ENCODE measurements around the gene NSDHL.
"Not testable (repeated sequence)": the region's sequence is repeated elsewhere in the genome, so short reads cannot be mapped to it uniquely, and the experiment has no call there.

The NSDHL gene

DNA sequence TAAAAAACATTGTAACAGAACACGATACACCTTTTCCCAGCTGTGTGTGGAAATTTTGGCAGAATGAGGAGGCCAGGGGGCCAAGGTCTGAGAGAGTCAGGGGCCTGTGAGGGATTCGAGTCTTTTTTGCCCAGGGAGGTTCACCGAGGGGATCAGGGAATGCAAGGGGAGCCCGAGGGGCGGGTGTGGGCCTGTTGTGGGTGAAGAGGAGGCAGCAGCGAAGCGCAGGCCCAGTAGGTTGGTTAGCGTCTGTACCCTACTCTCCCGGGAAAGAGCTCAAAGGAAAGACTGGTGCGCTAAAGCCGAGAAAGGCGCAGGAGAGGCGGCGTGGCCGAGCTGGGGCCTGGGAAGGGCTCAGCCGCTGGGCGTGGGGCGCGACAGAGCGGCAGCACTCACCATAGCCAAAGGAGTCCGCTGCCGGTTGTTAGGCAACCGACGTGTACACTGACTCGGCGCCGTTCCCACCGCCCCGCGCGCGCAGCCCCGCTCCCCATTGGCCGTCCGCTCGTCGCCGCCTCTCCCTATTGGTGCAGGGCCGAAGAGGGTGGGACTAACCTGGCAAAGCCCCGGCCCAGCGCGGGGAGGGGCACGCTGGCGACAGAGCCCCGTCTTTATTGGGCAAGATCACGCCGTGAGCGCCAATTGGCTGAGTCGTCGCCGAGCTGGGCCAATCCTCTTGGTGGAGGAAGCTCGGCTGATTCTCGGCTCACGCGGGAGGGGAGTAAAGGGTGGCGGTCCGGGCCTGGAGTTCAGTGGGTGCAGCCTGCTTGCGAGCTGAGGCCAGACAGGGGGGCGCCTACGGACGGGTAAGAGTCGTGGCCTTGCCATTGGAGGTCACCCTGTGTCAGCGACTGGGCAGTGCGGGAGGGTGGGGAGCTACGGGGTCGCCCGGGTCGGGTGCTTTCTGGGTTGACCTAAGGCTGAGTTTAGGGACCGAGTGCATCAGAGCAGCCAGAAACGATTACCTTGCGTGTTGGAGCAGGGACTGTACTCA, at the start of gene NSDHL, which contains the start of gene CETN2:
Gene NSDHL, plus strand, starts transcription at position 752 of the 994 bp plus-strand sequence. CDS start 15,262 bp downstream, outside the sequence.
Gene CETN2, minus strand, starts transcription at position 446 of the 994 bp plus-strand sequence. Its CDS starts 47 bp downstream, at position 399.
- CTCF ChIA-PET = interaction anchor here (1.2 kb wide), 1 partner anchor 10 kb away, joined by 3 read pairs; no protein-coding TSS in a partner anchor
- POLR2A ChIA-PET (ENCODE audit: low non-redundant PET) = no interaction called here

DNA sequence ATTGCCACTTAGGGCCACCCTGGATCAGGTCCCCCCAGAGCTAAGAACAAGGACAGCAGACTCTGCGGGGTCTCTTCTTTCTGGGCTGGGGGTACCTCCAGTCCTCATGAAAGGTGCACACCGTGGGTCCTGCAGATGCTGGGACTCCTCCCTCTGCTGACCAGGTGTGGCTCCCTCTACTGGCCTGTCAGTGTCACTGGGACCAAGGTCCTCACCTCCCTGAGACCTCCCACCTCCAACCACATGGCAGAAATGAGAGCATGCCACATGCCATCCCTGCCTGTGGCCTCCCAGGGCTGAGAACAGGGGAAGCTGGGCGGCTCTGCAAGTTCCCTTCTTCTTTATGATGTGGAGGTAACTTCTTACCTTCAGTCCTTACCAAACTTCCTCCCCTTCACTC, 43.8 kb upstream of the NSDHL start:
- DNase-seq (ENCODE audit: low spot score); CTCF ChIA-PET; POLR2A ChIA-PET (ENCODE audit: low non-redundant PET); H3K27ac ChIP-seq: not testable (repeated sequence)

More for the DNA sequence above, at the start of gene NSDHL, which contains the start of gene CETN2:
- peak; percentile 97 for DNase-seq (ENCODE audit: low spot score)
- peak within 1 kb of the TSS; percentile 64 for H3K27ac ChIP-seq
- TF ChIP-seq, protein P1, sequence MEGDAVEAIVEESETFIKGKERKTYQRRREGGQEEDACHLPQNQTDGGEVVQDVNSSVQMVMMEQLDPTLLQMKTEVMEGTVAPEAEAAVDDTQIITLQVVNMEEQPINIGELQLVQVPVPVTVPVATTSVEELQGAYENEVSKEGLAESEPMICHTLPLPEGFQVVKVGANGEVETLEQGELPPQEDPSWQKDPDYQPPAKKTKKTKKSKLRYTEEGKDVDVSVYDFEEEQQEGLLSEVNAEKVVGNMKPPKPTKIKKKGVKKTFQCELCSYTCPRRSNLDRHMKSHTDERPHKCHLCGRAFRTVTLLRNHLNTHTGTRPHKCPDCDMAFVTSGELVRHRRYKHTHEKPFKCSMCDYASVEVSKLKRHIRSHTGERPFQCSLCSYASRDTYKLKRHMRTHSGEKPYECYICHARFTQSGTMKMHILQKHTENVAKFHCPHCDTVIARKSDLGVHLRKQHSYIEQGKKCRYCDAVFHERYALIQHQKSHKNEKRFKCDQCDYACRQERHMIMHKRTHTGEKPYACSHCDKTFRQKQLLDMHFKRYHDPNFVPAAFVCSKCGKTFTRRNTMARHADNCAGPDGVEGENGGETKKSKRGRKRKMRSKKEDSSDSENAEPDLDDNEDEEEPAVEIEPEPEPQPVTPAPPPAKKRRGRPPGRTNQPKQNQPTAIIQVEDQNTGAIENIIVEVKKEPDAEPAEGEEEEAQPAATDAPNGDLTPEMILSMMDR (conservative IDR thresholded peaks at IDR 0.05; ENCODE audit: low read depth) = no peak

DNA sequence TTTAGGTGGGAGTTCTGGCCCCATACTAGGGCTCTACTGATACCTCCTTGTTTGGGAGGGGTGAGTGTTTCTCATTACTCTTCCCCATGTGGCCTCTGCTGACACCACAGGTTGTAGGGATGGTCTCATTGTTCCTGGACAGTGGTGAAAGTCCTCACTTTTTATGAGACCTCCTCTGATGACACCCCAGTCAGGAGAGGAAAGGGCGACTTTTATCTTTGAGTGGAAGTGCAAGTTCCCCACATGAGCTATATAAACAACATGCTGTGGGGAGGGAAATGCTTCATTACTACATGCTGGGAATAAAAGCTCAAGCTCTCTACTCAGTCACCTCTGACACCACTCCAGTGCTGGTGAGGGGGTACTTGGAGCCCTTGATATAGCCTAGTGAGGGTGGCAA, 31.9 kb upstream of the NSDHL start:
- ChIA-PET CTCF (no interaction called here), POLR2A (ENCODE audit: low non-redundant PET) (no interaction called here)
- TF ChIP-seq, protein P1 (conservative IDR thresholded peaks at IDR 0.05; ENCODE audit: low read depth) = no peak
- H3K27ac ChIP-seq = no peak overlapping the region
- no peak for DNase-seq (ENCODE audit: low spot score)

DNA sequence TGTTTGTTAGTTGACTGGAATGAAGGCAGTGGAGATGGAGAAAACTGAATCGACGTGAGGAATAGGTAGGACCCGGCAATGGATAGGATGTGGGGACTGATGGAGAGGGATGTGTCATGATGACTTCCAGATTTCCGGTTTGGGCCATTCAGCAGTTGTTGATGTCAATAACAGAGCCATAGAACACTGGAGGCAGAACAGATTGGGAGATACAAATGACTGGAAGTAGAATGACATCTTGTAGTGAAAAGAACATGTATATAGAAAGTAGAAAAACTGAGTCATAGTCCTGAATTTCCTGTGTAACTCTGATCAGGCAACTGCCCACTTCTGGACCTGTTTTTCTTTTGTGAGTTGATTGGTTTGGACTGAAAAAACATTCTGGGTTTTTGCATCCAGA, 24.8 kb upstream of the NSDHL start:
- no peak for DNase-seq (ENCODE audit: low spot score)
- CTCF ChIA-PET = interaction anchor here (0.6 kb wide), 1 partner anchor 164 kb away, joined by 3 read pairs; no protein-coding TSS in a partner anchor
- no peak overlapping the region for H3K27ac ChIP-seq
- TF ChIP-seq, protein P1 (conservative IDR thresholded peaks at IDR 0.05; ENCODE audit: low read depth) = no peak
- POLR2A ChIA-PET (ENCODE audit: low non-redundant PET) = no interaction called here

DNA sequence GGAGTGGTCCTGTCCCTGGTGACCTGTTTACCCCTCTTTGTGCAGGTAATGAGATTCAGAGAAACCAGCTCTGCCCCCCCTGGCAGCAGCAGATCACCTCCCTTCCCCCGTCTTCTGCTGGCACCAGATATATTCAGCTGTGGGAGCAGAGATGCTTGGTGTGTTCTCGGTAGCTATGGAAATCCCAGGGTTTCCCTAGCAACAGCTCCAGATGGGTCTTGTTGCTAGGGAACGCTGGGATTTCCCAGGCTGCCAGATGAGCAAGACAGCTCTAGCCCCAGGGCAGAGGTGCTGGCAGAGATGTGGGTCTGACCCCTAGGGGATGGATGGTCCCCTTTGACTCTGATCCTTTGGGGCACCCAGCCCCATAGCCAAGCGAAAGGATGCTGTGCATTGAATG, 20.5 kb upstream of the NSDHL start:
- POLR2A ChIA-PET (ENCODE audit: low non-redundant PET) = no interaction called here
- H3K27ac ChIP-seq = no peak overlapping the region
- TF ChIP-seq, protein P1 (conservative IDR thresholded peaks at IDR 0.05; ENCODE audit: low read depth) = no peak
- CTCF ChIA-PET = interaction anchor here (1.6 kb wide), 1 partner anchor 11 kb away, joined by 5 read pairs; no protein-coding TSS in a partner anchor
- no peak for DNase-seq (ENCODE audit: low spot score)

DNA sequence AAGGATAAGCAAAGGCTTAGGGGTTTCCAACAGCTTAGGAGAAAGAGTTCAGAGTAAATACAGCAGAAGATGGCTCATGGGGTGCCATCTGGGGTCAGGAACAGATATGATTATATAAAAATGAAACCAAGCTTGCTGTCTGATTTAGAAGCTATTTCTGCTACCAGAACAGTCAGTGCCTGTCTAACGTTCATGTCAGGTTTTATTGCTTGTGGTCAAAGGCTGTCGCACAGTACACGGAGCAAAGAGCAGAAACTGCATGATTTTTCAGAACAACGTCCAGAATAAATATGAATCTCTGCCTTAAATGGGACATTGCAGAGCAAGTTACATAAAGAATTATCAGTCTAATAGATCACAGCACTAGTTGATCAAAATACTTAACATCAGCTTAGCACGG, 17.7 kb upstream of the NSDHL start:
- TF ChIP-seq, protein P1 (conservative IDR thresholded peaks at IDR 0.05; ENCODE audit: low read depth) = no peak
- CTCF ChIA-PET = no interaction called here
- H3K27ac ChIP-seq = no peak overlapping the region
- no peak for DNase-seq (ENCODE audit: low spot score)
- POLR2A ChIA-PET (ENCODE audit: low non-redundant PET) = no interaction called here

DNA sequence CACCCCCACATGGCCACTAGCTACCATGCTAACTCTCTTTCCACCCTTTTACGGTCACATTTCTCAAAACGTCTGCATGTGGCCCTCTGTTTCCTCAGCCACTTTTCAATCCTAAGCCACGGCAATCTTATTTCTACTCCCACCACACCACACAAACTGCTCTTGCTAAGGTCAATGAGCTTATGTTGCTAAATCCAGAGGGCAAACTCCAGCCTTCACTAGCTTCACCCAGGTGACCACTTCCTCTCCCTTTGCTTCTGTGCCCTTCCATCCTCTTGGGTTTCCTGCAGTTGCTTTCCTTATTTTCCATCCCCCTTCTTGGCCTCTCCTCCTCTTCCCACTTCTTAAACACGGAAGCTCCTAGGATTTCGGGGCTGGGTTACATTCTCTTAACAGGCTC, 16.8 kb upstream of the NSDHL start:
- H3K27ac ChIP-seq = no peak overlapping the region
- POLR2A ChIA-PET (ENCODE audit: low non-redundant PET) = no interaction called here
- DNase-seq (ENCODE audit: low spot score) = no peak
- CTCF ChIA-PET = no interaction called here
- TF ChIP-seq, protein P1 (conservative IDR thresholded peaks at IDR 0.05; ENCODE audit: low read depth) = no peak

All from RWPE1 (cell line).